EL (cell line): ENCODE results near the gene SURF6.
A peak's percentile ranks its signal among the peaks of the same experiment; 100 is the strongest.

ENCODE experiments used
- DNase-seq: peaks from one replicate; pipeline ENCODE4 v3.0.0-alpha.2; 2016

Gene SURF6

DNA sequence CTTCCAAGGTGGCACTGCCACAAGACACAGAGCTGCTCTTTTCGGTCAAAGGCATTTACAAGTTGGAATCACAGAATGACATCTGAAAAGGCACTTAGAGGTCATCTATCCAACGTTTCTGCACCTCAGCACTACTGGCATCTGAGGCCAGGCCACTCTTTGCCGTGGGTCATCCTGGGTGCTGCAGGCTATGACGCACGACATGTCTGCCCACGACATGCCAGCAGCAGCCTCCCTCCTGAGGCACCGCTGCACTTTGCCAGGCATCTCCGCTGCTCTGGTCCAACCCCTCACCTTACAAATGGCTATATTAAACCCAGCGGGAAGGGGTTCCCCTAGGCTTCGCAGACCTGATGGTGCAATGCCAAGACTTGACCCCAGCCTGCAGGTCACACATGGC lies 31.8 kb upstream of the SURF6 start:
- DNase-seq: no peak

- no peak for DNase-seq
Observed at GRCh38 chr9:133367221-133367620, 31.2 kb upstream of the SURF6 start.

DNA sequence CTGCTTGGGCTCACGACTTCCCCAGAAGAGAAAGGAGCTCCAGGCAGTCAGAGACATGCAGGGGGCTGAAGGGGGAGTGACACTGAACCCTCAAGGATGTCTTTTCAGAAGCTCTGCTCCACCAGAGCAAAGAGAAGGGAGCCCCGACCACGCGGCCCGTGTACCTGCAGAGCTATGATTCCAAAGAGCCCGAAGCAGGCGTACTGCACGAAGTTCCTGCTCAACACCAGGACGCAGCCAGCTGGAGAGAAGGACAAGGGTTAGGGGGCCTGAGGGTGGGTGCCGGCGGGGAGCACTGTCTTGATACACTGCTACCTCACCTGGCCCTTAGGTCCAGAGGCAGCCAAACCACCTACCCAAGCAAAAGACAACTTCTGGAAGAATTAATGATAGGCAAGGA lies 30.4 kb upstream of the SURF6 start:
- no peak for DNase-seq

GRCh38 chr9:133362359-133363044 lies 26.5 kb upstream of the SURF6 start:
- DNase-seq: no peak

DNA sequence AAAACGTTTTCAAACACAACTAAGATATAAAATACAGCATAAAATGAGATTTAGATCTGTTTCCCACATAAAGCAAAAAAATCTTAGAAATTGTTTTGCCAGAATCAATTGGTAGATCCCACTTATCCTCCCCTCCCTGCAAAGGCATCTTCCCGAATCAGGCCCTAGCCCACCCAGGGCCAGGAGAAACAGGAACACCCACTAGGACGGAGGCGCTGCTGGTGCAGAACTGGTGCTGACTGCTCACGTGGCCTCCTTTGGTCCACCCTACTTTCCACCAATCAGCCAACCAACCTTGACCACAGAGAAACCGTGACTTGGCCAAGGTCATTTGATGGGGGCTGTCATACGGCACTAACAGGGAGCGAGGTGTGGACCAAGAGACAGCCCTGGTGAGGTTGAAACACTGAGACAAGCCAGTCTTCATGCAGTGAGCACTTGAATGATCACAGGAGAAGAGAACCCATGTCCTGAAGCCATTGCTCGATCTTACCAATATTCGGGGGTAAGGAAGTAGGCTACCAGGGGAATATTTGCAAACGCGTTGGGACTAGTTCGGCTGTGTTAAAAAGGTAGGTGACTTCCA lies 25.6 kb upstream of the SURF6 start:
- DNase-seq: no peak

- no peak for DNase-seq
Observed at GRCh38 chr9:133360400-133361393, 24.7 kb upstream of the SURF6 start.

DNA sequence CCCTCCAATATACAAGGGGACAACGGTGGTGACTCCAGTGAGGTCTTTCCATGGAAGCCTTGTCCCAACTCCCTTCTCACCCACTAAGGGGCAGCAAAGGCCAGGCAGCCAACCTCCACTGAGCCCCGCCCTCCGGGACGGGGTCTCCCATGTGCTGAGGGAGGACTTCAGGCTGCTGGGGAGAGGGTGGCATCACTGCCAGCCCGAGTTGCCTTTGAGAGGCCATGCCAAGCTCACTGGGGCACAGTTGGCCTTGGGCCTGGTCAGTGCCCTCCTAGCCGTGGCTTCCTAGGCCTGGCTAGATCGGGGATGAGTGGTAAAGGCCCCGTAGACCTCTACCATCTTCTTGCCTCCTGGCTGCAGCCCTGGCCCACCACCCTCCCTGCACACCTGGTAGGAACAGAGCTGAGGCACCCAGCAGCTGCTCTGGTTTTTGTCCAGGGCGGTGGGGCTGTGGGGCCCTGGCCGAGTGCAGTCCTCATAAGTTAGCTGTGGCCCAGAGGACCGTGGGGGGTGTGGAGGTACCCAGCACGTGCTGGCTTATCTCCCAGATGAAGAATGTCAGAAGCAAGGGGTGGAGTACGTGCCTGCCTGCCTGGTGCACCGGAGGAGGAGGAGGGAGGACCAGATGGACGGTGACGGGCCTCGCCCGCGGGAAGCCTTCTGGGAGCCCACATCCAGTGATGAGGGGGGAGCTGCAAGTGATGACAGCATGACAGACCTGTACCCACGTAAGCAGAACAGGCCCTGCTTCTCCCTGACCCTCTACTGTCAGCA lies 23.6 kb upstream of the SURF6 start:
- no peak for DNase-seq

DNA sequence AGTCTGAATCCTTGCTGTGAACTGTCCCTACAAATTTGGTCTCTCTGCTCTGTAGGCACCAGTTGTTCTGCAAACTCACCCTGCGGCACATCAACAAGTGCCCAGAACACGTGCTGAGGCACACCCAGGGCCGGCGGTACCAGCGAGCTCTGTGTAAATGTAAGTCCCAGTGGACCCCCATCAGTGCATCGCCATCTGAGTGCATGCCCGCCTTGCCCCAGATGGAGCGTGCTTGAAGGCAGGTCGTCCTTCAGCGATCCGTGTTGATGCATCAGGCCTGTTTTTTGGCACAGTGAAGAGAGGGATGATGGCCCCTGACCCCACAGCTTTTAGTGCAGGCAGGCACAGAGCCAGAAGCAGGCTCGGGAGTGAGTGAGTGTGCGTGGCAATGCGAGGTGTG lies 21.7 kb upstream of the SURF6 start:
- DNase-seq: no peak

DNA sequence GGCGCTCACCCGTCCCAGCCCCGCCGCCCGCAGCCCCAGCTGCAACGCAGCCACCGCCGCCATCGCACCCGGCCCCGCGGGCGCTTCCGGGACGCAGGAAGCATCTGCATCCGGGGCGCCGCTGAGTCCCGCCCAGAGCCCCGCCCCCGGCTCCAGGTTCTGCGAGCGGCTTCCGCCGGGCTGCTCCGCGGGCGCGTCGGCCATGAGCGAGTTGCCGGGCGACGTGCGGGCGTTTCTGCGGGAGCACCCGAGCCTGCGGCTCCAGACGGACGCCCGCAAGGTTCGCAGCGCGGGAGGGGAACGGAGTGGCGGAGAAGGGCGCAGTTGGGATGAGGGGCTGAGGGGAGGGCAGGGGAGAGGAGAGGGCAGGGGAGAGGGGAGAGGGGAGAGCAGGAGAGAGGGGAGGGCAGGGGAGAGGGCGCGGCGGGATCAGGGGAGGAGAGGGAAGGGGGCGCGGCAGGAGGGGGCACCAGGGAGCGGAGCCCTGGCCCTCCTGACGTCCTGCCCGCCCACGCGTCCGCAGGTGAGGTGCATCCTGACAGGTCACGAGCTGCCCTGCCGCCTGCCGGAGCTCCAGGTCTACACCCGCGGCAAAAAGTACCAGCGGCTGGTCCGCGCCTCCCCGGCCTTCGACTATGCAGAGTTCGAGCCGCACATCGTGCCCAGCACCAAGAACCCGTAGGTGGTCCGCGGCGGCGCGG lies 20.6 kb upstream of the SURF6 start, which contains the start of the genes SURF1 and SURF2:
TSS of gene SURF1 (minus strand) at position 97 of the 701 bp plus-strand sequence. CDS start at position 63, 34 bp downstream.
TSS of gene SURF2 (plus strand) at position 160 of the 701 bp plus-strand sequence. CDS start at position 203, 43 bp downstream.
- peak; percentile 82 for DNase-seq

DNA sequence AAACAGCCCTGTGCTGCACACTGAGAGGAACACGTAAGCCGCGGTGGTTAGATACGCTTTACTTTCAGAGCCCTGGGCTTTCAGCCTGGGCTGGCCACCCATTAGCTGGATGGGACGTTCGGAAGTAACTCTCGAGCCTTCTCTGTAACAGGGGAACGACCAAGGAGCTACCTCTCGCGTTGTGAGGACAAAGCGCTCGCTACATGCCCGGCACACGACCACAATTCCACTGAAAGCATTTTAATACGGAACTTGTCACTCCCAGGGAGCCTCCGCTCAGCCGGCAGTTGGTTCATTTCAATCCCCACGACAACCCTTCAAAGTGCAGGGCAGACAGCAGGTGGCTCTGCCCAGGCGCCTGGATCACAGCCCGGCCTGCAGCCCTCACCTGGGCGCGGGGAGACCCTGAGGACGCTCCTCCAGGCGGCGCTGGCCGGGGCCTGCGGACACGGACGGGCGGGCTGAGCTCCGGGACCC lies 19.9 kb upstream of the SURF6 start:
- no peak for DNase-seq

DNA sequence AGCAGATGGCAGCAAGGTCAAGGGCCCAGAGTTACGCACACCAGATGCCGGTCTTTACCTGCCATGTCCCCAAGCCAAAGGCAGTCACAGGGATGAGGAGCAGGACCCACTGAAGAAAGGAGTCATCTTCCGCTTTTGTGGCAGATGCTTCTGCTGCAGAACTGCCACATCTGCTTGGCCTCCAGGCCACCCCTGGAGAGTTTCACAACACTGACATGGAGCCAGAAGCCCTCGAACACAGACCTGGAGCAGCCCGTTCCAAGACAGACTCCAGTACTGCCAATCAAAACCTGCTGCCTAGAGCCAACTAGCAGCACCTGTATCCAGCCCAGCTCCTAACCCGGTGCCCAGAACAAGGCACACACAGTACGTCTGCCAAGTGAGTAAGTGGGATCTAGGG lies 18.8 kb upstream of the SURF6 start:
- no peak for DNase-seq

- DNase-seq: no peak
Observed at GRCh38 chr9:133353548-133353947, 17.6 kb upstream of the SURF6 start.

GRCh38 chr9:133352635-133353340 lies 16.8 kb upstream of the SURF6 start:
- DNase-seq: no peak

DNA sequence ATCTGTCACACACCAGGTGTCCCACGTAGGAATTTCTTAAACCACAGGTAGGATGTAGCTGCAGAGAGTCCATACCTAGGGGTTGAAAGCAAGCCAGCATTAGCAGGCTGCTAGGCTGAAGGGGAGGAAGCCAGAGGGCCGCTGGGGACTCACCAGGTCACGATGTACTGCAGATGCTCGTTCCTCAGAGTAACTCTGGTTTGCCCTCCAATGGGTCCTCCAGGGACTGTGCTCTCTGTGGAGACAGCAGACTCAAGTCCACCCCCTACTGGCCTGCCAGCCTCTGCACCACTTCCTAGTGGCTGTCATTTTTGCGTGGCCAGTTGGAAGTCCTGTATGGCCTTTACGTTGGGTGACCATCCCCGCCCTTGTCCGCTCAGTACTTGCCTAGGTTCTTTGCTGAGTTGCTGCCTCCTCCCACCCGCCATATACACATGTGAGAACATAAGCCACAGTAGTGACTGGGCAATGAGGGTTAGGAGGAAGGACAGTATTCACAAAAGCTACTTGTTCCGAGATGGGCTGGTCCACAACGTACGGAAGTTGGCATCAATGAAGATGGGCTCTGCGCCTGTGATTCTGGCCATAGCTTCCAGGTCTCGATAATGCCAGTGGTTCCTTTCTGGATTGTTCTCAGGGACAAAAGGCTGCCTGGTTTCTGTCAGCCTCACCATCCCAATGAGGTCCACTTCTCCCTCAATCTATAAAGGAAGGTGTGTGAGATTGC lies 16.1 kb upstream of the SURF6 start:
- peak; percentile 73 for DNase-seq

DNA sequence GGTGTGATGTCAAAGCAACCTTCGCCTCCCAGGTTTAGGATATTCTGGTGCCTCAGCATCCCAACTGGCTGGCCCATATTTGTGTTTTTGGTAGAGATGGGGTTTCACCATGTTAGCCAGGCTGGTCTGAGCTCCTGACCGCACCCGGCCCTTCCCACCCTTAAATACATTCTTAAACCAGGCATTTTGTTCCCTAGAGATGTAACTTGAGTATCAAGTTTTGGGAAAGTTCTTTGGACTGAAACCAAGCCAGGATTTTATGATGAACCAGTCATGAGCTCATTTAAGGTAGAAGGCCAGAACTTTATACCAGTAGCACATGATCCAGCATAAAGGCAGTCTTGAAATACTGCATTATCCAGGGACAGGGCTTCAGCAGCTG lies 15.5 kb upstream of the SURF6 start:
- no peak for DNase-seq

DNA sequence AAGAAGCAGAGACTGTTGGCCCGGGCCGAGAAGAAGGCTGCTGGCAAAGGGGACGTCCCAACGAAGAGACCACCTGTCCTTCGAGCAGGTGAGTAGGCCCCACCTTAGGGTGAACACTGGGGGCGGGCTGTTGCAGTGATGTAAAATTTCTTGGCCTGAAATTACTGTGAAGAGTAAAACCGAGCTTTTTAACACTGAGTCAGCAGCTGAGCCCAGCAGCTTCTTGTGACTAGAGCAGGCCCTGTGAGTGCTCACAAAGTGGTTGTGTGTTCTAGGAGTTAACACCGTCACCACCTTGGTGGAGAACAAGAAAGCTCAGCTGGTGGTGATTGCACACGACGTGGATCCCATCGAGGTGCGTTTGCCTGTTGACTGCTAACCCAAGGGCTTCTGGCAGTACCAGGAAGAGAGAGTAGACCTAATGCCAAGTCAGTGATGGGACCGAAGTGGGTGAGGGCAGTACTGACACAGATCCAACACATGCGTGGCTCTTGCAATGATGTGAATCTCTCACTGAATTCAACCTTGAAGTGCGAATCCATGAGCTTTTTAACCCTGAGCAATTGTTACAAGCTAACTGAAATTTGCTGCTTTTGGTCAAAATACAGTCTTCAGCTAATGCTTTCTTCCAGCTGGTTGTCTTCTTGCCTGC lies 14.1 kb upstream of the SURF6 start:
- no peak for DNase-seq

- DNase-seq: no peak
Observed at GRCh38 chr9:133348718-133349573, 13.0 kb upstream of the SURF6 start.

- peak; percentile 97 for DNase-seq
Observed at GRCh38 chr9:133347985-133348717, 12.2 kb upstream of the SURF6 start, which contains the start of the genes MED22 and RPL7A. TSS of gene MED22 (minus strand) at chr9:133348131. CDS start at chr9:133346662, 1,469 bp downstream. TSS of gene RPL7A (plus strand) at chr9:133348218. CDS start at chr9:133348244, 26 bp downstream.
